GM23248 (cell line): ENCODE data around the gene SESTD1.

Source experiments
- EZH2 ChIP-seq: fragments of 200-600 bp; sonication (generic); IDR thresholded peaks from 2 replicates; pipeline ENCODE4 v1.6.1; 2018; ENCODE audit warnings: antibody characterized with exemption, mild to moderate bottlenecking; ENCODE audit not compliant: insufficient read depth, poor library complexity, severe bottlenecking
- EZH2phosphoT487 ChIP-seq: fragments of 200-600 bp; sonication (generic); IDR thresholded peaks from 2 replicates; pipeline ENCODE4 v1.6.1; 2018; ENCODE audit warnings: antibody characterized with exemption, moderate library complexity, mild to moderate bottlenecking, low read depth; ENCODE audit not compliant: insufficient read depth

DNA sequence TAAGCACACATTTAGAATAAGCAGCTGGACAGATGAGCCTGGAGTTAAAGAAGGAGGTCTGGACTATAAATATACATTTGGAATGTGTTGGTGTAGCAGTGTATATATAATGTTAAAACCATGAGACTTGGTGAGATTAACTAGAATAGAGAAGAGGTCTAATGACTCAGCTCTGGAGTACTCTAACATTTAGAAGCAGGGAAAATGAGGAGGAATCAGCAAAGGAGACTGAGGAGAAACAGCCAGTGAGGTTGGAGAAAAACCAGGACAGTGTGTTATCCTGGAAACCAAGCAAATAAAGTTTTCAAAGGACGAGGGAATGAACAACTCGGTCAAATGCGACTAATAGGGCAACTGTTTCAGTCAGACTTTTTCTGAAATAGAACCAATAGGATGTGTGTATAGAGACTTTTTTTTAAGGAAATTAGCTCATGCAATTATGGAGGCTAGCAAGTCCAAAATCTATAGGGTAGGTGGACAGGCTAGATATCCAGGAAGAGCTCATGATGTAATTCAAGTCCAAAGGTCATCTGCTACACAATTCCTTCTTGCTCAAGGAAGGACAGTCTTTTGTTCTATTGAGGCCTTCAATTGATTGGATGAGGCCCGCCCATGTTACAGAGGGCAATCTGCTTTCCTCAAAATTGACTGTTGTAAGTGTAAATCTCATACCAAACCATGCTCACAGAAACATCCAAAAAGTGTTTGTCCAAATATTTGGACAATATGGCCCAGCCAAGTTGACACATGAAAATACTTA lies 10.8 kb upstream of the SESTD1 start:
- TF ChIP-seq EZH2phosphoT487, result no peak
- TF ChIP-seq EZH2, result no peak
